ENCODE data around the gene ANP32A.

GRCh38 chr15:68791431-68792283 is 29.0 kb downstream of the ANP32A start:
- TF ChIP-seq CTCF (conservative IDR thresholded peaks at IDR 0.05 in 1 of 2, IDR thresholded peaks at IDR 0.05 in 1 of 2; ENCODE audit: low read depth in 1 of 2, low read length in 2 of 2) (no peak), EZH2 (IDR thresholded peaks at IDR 0.05; ENCODE audit: low read length, missing control alignments) (no peak)
